NCI-H2081 (cell line): ENCODE data around the gene SLC13A4.
"Not testable (repeated sequence)": the region's sequence is repeated elsewhere in the genome, so short reads cannot be mapped to it uniquely, and the experiment has no call there.

ENCODE experiments used
- DNase-seq, 2 experiments: peaks; one replicate each; lab custom pipeline; 2025; lab: John Stamatoyannopoulos, UW

The SLC13A4 gene, protein sequence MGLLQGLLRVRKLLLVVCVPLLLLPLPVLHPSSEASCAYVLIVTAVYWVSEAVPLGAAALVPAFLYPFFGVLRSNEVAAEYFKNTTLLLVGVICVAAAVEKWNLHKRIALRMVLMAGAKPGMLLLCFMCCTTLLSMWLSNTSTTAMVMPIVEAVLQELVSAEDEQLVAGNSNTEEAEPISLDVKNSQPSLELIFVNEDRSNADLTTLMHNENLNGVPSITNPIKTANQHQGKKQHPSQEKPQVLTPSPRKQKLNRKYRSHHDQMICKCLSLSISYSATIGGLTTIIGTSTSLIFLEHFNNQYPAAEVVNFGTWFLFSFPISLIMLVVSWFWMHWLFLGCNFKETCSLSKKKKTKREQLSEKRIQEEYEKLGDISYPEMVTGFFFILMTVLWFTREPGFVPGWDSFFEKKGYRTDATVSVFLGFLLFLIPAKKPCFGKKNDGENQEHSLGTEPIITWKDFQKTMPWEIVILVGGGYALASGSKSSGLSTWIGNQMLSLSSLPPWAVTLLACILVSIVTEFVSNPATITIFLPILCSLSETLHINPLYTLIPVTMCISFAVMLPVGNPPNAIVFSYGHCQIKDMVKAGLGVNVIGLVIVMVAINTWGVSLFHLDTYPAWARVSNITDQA

DNA sequence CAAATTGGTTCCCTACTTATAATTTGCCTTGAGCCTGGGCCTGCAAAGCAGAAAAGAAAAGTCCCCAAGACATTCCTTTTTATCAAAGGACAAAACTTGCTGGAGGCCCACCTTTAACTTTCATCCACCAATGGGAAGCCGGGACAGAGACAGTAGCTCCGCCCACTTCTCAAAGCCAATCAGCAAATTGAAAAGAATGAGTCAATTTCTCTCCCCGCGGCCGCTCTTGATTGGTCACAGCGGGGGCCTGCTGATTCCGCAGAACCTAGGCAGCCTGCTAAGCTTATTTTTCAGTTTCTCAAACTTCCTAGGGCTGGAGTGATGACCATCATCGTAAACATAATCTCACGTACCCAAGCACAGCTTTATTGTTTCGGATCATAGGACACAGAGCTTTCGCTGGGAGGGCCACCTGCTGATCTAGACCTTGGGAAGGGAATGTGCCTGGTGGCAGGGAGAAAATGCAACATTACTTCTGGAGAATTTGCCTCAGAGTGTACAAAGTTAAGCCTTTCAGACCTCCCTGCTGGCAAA, at the start of gene SLC13A4:
Gene SLC13A4 (minus strand): TSS at position 51 of the 534 bp plus-strand sequence. CDS start 690 bp downstream, outside the sequence.
- DNase-seq, result no peak

DNA sequence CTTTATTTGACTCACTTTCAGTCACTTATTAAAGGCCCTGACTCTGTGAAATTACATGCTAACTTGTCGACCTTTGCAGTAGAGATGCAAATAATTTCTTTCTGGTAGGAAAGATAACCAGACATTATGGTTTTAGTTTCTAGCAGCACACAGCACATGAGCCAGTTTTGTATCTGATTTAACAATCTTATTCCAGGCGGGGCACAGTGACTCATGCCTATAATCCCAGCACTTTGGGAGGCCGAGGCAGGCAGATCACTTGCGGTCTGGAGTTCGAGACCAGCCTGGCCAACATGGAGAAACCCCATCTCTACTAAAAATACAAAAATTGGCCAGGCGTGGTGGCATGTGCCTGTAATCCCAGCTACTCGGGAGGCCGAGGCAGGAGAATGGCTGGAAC, 47.9 kb upstream of the SLC13A4 start:
- not testable (repeated sequence) for DNase-seq

DNA sequence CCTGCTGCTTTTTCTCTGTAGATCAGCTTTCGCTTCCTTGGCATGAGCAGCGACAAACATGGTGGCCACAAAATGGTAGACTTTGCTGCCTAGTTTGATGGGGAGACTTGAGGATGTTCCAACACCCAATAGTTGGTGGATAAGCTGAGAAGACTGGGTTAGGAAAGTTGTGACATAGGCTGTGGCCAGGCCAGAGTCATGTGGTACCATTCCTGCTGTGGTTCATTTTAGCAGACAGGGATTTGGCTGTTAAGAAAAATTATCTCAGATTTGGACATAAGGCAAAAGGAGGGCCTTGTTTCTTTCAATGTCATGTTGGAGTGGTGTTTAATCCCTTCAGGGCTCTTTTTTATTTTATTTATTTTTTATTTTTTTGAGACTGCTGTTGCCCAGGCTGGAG, 47.2 kb upstream of the SLC13A4 start:
- no peak for DNase-seq

DNA sequence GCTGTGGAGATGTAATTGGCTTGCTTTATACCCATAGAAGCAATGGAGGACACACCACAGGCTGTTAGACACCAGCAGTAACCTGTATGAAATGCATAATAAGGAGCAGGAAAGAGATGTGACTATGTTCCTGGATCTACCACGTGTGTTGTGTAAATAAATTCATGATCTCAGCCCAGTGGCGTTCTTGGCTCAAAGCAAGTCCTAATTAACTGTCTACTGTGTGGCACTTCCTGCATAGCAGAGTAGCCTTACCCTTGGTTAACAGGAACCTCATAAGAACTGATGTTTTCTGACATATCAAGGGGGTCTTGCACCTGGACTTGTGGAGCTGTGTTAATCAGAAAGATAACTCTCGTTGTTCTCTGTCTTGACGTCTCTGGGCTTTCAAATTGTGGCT, 46.3 kb upstream of the SLC13A4 start:
- DNase-seq, result peak; percentile 89 to 97

DNA sequence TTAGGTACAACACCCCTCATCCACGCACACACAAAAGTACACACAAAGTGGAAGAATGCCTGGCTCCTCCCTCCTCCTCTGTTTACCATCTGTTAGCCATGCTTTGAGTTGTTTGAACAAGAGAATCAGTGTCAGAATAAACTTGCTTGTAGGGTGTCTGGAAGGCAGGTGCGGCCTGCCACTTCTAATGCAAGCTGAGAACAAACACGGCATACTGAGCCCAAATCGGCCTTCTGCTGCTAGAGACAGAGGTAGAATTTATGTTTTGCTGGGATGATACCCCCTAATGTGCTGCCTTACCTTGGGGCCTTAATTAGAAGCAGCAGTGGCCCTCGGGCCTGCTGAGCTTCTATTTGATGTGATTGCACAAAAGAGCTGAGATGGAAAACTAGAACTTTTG, 45.5 kb upstream of the SLC13A4 start:
- DNase-seq, result peak; percentile 95 to 99

DNA sequence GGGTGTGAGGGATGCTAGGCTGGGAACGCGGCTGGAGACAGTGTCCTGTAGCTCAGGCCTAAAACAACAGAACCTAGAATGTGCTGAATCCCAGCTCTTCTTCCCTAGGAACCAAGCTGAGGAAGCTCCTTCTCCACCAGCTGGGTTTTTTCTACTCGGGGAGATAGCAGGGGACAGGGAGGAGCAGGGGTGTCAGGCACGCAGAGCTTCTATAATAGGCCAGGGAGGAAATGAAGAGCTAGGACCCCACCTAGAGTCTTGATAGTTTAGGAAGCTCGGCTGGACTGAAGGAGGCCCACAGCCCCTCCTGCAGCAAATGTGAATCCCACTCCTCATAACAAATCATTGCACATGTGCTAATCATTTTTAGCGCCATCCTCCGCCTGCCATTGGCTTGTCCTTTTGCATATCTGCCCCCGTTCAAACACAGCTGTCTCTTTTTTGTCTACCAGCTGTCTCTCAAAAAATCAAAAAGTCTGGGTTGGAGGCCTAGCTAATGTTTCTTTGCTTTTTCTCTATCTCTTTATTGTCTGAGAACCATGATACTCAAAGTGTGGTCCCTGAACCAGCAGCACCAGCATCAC, 44.7 kb upstream of the SLC13A4 start:
- DNase-seq, result no peak

DNA sequence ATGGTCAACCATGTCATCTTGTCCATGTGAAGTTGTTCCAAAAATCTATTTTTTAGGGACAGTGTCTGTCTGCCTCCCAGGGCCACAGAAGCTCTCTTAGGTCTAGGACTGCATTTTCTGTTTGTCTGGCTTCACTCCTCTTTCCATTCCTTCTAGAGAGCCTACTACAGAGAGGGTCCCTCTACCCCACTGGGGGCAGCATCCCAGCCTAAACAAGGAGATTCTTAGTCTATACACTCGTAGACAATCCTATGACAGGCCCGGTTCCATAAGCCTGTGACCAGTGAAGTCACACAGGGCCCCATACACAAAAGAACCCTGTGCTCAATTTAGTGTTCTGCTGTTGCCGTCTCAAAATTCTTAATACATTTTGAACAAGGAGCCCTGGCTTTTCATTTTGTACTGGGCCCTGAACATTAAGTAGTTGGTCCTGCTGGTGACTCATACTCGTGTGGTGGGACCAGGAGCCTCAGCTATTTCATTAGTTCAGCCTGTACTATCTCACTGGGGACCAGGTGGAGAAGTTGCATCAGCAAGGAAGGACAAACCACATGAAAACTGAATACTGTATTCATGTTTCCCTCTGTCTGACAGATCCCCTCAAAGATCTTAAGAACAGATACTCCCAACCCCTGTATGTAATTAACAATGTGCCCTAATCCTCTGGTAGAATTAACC, 44.1 kb upstream of the SLC13A4 start:
- DNase-seq, result no peak

DNA sequence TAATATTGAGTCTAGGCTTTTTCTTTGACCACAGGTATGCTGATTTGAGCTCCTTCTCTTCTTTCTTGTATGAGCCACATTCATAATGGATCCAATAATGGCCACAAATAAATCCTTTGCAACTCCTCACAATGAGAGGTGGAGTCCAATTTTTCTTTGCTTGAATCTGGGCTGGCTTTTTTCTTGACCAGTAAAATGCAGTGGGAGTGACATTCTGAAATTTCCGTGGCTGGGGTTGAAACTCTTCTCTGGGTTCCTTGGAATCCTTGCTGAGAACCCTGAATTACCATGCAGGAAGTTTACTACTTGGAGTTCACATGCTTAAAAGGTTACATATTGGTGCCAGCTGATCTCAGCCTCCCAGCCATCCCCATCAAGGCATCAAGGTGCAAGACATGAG, 43.1 kb upstream of the SLC13A4 start:
- no peak for DNase-seq

DNA sequence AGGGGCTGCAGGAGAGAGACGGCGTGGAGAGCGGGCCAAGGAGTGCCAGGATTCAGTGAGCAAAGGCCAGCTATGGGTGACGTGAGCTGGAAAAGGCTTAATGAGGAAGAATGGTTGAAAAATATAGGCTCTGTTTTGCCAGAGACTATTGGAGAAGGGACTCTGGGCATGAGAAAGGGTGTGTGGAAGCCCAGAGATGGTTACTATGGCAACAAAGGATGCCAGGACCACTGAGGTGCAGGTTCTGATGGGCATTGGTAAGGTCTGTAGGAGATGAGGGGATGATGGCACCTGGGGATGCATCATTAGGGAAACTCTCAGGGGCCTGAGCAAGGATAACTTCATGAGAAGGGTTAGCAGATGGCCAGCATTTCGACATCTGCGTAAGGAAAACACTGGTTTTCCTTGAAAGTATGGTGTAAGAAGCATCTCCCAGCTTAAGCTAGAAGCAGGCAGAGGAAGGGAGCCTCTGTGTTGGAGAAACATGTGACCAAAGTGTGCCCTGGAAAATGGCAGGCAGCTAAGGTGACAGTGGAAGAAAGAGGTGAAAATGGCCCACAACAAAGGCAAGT, 42.2 kb upstream of the SLC13A4 start:
- no peak for DNase-seq

DNA sequence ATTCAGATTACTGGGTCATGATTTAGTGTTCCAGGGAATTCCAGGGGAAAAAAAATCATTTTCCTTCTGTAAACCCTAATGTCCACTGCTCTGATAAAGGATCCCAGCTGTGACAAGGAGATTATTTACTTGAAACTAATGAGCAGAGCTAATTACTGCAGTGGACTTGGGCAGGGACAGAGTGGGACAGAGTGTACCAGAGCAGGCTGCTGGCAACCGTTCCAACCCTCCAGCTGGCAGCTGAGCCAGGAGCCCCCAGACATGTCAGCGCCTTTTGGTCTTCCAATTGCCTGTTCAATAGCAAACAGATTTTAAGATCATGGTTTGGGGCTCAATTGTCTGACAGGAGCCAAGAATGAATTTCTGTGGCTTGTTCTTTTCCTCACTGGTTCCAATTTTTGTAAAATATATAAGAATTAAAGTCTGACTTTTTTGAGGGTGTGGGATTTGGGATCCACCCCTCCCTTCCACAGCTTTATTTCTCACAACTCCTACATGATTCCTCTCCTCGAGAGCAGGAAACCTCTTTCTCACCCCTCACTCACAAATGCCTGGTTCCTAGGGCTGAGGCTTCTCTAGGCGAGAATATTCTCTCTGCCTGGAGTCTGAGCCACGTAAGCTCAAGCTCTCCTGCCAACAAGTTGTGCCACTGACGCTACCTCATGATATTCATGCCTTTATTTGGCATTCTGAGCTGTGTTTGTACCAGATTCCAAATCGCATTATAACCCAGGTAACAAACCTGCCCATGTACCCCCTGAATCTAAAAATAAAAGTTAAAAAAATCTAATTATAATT, 41.2 kb upstream of the SLC13A4 start:
- no peak for DNase-seq

DNA sequence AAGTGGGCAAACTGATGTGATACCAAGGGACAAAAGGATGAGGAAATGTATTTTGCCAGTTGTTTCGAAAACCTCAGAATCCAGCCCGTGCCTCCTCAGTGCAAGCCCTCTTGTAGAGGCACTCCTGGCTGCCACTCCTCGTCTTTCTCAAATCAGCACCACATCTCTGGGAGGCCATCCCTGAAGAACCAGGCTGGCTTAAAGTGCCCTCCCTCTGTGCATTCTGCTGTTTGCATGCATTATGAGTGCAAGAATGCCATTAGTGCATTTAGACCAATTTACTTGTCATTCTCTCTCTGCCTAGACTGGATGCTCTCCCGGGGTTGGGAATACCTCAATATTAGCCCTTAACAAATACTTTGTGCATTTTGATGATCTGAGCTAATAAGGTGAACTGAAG, 40.5 kb upstream of the SLC13A4 start:
- no peak for DNase-seq

DNA sequence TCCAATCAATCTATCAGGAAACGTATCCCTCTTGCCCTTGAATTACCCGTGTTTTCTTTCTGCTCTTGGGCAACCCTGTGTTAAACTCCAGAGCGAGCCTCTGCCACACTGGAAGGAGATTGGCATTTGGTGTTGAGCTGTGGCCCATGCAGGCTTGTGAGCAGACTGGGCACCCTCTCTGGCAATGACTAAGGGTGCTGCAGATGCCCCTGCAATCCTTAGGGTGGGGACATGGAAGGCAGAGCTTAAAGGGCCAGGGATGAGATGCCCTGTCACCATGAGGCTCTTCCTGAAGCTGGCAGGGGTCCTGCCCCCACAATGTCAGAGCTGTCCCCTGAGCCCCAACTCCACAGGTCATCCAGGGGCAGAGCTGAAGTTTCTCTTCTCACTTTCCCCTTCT, 40.1 kb upstream of the SLC13A4 start:
- no peak for DNase-seq

DNA sequence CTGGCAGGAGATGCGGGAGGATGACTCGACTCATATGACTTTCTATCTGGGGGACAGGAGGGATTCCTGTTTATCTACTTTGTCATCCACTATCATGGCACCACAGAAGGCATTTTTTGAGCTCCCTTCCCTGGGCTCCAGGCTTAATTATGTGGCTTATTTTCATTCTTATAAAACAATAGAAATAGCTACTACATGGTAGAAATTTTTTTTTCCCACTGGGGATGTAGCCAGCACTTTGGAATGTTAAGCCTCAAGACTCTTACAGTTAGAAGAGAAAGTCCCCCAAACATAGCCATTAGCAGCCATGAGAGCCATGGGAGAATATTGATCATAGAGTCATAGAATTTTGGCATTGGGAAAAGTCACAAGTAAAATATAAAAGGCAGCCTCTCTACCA, 35.3 kb upstream of the SLC13A4 start:
- DNase-seq, result no peak

DNA sequence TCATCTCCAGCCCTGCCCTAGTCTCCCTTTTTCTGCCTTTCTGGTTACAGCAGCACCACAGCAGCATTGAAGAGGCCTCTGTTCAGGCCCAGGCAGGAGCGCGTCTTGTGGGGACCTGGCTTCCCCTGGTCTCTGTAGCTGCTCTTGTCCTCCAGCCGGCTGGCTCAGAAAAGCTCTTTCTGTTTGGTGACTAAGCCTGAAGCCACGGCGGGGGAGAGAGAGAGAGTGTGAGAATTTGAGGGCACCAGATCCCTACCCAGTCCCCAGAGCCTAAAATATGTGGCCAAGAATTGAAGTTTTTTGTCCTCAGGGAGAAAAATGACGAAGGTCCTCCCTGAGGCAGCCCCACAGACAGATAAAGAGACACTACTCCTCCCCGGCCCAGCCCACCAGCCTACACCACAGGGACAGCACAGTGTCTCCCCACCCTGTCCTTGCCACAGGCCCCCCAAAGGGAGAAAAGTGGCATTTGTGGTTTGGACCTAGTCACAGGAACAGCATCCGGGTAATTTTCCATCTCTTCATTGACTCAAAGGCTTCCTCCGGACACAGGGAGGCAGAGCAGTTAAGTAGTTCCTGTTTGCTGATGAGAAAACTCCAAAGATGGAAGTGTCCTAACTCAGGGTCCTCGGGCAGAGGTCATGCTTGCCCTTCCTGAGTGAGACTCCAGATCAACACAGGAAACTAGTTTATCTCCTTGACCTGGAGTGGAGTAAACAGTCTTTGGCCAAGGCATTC, 33.9 kb upstream of the SLC13A4 start:
- DNase-seq, result no peak

DNA sequence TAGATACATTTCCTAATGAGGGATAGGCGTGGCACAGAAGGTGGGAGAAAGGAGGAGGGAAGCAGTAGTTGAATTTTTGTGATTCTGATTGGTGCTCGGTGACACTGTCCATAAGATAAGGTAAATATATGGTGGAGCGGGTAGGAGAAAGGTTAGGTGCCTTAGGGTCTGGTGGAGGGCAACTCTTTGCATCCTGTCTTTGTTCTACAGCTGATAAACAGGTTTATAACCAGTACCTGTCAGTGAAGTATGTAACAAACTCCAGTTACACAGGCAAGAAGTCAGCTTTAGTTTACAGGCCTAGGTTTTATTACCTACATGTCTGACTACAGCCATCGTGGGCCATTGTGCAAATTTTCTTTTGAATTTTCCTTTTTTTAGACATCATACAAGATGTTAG, 31.5 kb upstream of the SLC13A4 start:
- DNase-seq, result no peak

DNA sequence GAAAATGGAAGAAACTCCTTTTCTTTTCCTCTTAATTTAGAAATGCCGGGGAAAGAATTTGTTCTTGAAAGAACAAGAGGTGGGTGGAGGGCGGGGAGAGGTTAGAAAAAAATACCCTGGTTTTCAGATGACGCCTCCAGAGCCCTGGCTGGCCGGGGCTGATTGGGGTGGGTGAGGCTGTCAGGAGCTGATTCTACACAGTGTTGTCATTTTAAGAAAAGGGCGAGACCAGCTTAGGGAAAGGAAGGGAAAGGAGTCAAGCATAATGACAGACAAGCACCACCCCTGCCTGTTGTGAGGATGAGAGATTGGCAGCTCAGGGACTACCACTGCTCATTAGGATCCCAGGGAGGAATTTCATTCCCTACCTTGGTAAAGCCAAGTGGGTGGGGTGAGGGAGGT, 30.5 kb upstream of the SLC13A4 start:
- DNase-seq, result no peak

DNA sequence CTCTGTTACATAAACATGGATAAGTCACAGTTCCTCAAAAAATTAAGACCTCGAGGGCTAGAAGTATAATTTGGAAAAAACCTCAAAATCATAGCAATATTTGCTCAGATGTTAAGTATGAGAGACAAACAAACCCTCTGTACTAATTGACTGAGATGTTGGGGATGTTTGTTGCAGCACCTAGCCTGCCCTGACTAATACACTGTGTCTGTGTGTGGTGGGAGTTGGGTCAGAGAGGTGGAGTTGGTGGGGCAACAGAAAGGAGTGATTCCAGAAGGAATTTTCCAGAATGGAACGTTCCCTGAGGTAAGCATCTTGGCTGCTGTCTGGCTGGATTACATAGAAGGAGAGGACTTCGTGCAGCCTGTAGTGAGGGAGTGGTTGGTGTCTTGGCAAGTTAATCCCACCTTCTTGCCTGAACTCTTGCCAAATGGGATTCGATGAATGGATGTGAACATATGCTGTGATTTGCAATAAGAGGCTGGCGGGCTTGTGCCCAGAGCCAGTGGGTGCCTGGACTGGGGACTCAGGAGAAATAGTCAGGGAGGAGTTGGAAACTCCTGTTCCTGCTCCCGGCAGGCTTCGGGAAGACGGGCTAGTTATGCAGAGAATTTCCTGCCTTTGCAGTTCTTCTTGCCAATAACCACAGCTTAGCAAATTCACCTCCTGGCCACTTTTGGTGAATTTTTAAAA, 29.9 kb upstream of the SLC13A4 start:
- DNase-seq, result no peak

DNA sequence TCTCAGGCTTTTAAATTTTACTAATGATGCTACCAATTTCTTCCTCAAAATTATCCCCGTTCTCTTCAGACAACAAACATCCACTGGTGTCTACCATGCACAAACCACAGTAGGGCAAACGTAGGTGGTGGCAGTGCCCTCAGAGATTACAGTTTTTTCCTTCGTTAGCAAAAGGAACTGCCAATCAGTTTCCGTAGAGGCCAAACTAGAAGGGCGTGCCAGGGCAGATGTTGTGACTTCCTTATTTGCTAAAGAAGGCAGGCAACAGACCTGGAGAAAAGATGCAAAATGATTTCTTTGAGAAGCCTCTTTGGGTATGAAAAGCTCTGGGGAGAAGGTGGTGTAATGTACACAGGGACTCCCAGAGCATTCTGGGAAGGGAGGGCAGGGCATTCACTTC, 28.2 kb upstream of the SLC13A4 start:
- no peak for DNase-seq

DNA sequence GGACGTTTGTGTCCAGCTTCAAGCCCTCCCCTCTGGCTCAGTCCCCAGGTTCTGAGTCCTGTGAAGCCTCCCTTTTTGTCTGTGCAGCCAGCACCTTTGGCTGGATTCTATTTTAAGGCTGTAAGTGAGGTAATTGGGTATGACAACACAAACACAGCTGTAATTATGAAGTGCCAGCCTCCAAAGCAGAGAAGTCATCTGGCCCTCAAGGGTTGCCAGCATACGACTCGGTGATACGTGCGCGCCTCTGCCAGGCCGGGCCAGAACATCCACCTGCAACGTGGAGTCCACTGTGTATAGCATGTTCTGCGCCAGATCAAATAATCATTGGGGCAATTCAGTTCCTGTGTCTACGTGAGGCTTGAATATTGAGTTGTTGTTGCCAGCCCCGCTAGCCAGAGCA, 27.4 kb upstream of the SLC13A4 start:
- DNase-seq, result peak; percentile 89 to 96
